Neuronal stem cell (in vitro differentiated cells): ENCODE results near the gene PLEKHA7.

ENCODE experiments used
- DNase-seq: peaks from one replicate; pipeline ENCODE4 v3.0.0-alpha.2; 2013; ENCODE audit warnings: low spot score
- H2AFZ ChIP-seq: one replicate; pipeline ENCODE4 v1.6.1; 2013; ENCODE audit warnings: mild to moderate bottlenecking, low read length, inconsistent platforms
- H2AK5ac ChIP-seq: 2 replicates; pipeline ENCODE4 v1.6.1; 2013; ENCODE audit warnings: low read depth, mild to moderate bottlenecking, inconsistent platforms, low read length, moderate library complexity, mixed read lengths
- H2BK120ac ChIP-seq: 2 replicates; pipeline ENCODE4 v1.6.1; 2013; ENCODE audit warnings: low read depth, mild to moderate bottlenecking, inconsistent platforms, low read length, moderate library complexity, mixed read lengths
- H2BK12ac ChIP-seq: one replicate; pipeline ENCODE4 v1.6.1; 2013; ENCODE audit warnings: low read length, inconsistent platforms
- H2BK15ac ChIP-seq: 2 replicates; pipeline ENCODE4 v1.6.1; 2013; ENCODE audit warnings: mild to moderate bottlenecking, low read length, inconsistent platforms, mixed read lengths
- H2BK5ac ChIP-seq: one replicate; pipeline ENCODE4 v1.6.1; 2013; ENCODE audit warnings: inconsistent platforms, mild to moderate bottlenecking, low read length, moderate library complexity
- H3K14ac ChIP-seq: one replicate; pipeline ENCODE4 v1.6.1; 2013; ENCODE audit warnings: low read length, inconsistent platforms
- H3K18ac ChIP-seq: 2 replicates; pipeline ENCODE4 v1.6.1; 2013; ENCODE audit warnings: low read length, inconsistent platforms
- H3K23ac ChIP-seq: 2 replicates; pipeline ENCODE4 v1.6.1; 2013; ENCODE audit warnings: low read depth, mild to moderate bottlenecking, mixed read lengths, low read length, inconsistent platforms; ENCODE audit not compliant: poor library complexity
- H3K27ac ChIP-seq: replicated peaks from 3 replicates; pipeline ENCODE4 v1.5.1; 2013; ENCODE audit warnings: low read length, inconsistent platforms
- H3K27me3 ChIP-seq, 3 experiments: 2 replicates each; pipeline ENCODE4 v1.6.1; 2013; ENCODE audit warnings: low read length in 3 of 3, mild to moderate bottlenecking in 2 of 3, inconsistent platforms in 1 of 3, low read depth in 1 of 3, mixed read lengths in 1 of 3, moderate library complexity in 1 of 3; ENCODE audit not compliant: control insufficient read depth in 3 of 3, insufficient read depth in 3 of 3
- H3K36me3 ChIP-seq, 2 donors: replicated peaks in 1 of 2; 2 replicates each; pipeline ENCODE4 v1.6.1; 2013; ENCODE audit warnings: low read length in 2 of 2; ENCODE audit not compliant: control insufficient read depth in 2 of 2, insufficient read depth in 2 of 2
- H3K4ac ChIP-seq: 2 replicates; pipeline ENCODE4 v1.6.1; 2013; ENCODE audit warnings: inconsistent platforms, mild to moderate bottlenecking, low read length, moderate library complexity
- H3K4me1 ChIP-seq, 2 donors: 1 replicate in 1 of 2; 2 replicates in 1 of 2; pipeline ENCODE4 v1.6.1; 2013; ENCODE audit warnings: low read length in 2 of 2, low read depth in 1 of 2; ENCODE audit not compliant: control insufficient read depth in 2 of 2, insufficient read depth in 1 of 2
- H3K4me2 ChIP-seq: one replicate; pipeline ENCODE4 v1.6.1; 2013; ENCODE audit warnings: mild to moderate bottlenecking, low read length, inconsistent platforms; ENCODE audit not compliant: insufficient read depth, poor library complexity, severe bottlenecking
- H3K4me3 ChIP-seq, 2 donors: 2 replicates each; pipeline ENCODE4 v1.5.1; 2013; ENCODE audit warnings: low read length in 2 of 2, mild to moderate bottlenecking in 2 of 2, inconsistent platforms in 1 of 2, moderate library complexity in 1 of 2
- H3K79me1 ChIP-seq: one replicate; pipeline ENCODE4 v1.6.1; 2013; ENCODE audit warnings: low read depth, mild to moderate bottlenecking, inconsistent platforms, low read length, moderate library complexity
- H3K9ac ChIP-seq: one replicate; pipeline ENCODE4 v1.6.1; 2013; ENCODE audit warnings: mild to moderate bottlenecking, low read depth, low read length, inconsistent platforms; ENCODE audit not compliant: poor library complexity
- H3K9me3 ChIP-seq, 2 donors: replicated peaks in 1 of 2; 2 replicates each; pipeline versions ENCODE3 to v1.6.1; 2013; ENCODE audit warnings: low read length in 2 of 2, mild to moderate bottlenecking in 2 of 2, inconsistent platforms in 1 of 2, low read depth in 1 of 2, mixed read lengths in 1 of 2, moderate library complexity in 1 of 2; ENCODE audit not compliant: control insufficient read depth in 2 of 2, insufficient read depth in 1 of 2
- H4K8ac ChIP-seq: one replicate; pipeline ENCODE4 v1.6.1; 2013; ENCODE audit warnings: low read depth, mild to moderate bottlenecking, inconsistent platforms, low read length, moderate library complexity
- H4K91ac ChIP-seq: one replicate; pipeline ENCODE4 v1.6.1; 2013; ENCODE audit warnings: low read length, low read depth, mild to moderate bottlenecking, inconsistent platforms; ENCODE audit not compliant: poor library complexity
- WGBS, 2 donors: extraction: QIAGEN DNeasy Blood & Tissue Kit; methylation state at CpG; one replicate each; pipeline ENCODE4 v1.1.7; 2013; ENCODE audit warnings: missing lambda C conversion rate in 2 of 2, mixed read lengths in 1 of 2; ENCODE audit not compliant: insufficient read length in 2 of 2, insufficient replicate concordance in 1 of 2; ENCODE audit errors: extremely low coverage in 2 of 2; 5-methylcytosine and 5-hydroxymethylcytosine counted together

PLEKHA7 gene

GRCh38 chr11:16738947-16739815, 275.0 kb downstream of the PLEKHA7 start:
- H2BK12ac ChIP-seq = no peak overlapping the region
- no CpG with 5 or more reads among the region's 32 CpGs for WGBS, 2 donors
- peak overlapping the region; percentile 87 for H2AFZ ChIP-seq
- peaks cover 3 to 23% of the 10 kb centered on the region in 2 donors for H3K9me3 ChIP-seq
- peaks cover 4 to 41% of the 10 kb centered on the region in 2 donors for H3K36me3 ChIP-seq
- H3K79me1 ChIP-seq = peaks cover 3% of the 10 kb centered on the region
- no peak for DNase-seq
- H2BK120ac ChIP-seq = no peak overlapping the region
- H4K91ac ChIP-seq = no peak overlapping the region
- no peak overlapping the region for H2BK5ac ChIP-seq
- no peak overlapping the region for H3K4ac ChIP-seq
- H2BK15ac ChIP-seq = no peak overlapping the region
- peak overlapping the region; percentile 92 for H3K18ac ChIP-seq
- H3K14ac ChIP-seq = no peak overlapping the region
- no peaks in the 10 kb centered on the region for H3K27me3 ChIP-seq
- peak overlapping the region; percentile 17 for H3K27ac ChIP-seq
- no peaks in the 10 kb centered on the region for H3K4me1 ChIP-seq
- peak overlapping the region; percentile 86 to 89 for H3K4me3 ChIP-seq
- H4K8ac ChIP-seq = no peak overlapping the region
- H3K4me2 ChIP-seq = peak overlapping the region; percentile 58
- H3K9ac ChIP-seq = peak overlapping the region; percentile 98
- peak overlapping the region; percentile 38 for H2AK5ac ChIP-seq
- H3K23ac ChIP-seq = no peak overlapping the region

- Histone ChIP-seq H2BK12ac (no peak within 1 kb of the TSS), H3K27me3 (no peaks in the 10 kb centered on the region), H2AFZ (peak within 1 kb of the TSS; percentile 87), H3K4me1 (no peaks in the 10 kb centered on the region), H2AK5ac (peak within 1 kb of the TSS; percentile 38), H2BK15ac (peak within 1 kb of the TSS; percentile 34), H3K4ac (peak within 1 kb of the TSS; percentile 43), H3K4me2 (peak within 1 kb of the TSS; percentile 58), H3K18ac (peak within 1 kb of the TSS; percentile 92), H4K91ac (no peak within 1 kb of the TSS), H2BK5ac (no peak within 1 kb of the TSS), H3K79me1 (peaks cover 3% of the 10 kb centered on the region), H3K9ac (peak within 1 kb of the TSS; percentile 98), H2BK120ac (no peak within 1 kb of the TSS), H3K14ac (no peak within 1 kb of the TSS), H4K8ac (no peak within 1 kb of the TSS), H3K27ac (peak within 1 kb of the TSS; percentile 58), H3K9me3 (peaks cover 3 to 23% of the 10 kb centered on the region in 2 donors), H3K36me3 (peaks cover 4 to 33% of the 10 kb centered on the region in 2 donors), H3K23ac (no peak within 1 kb of the TSS), H3K4me3 (peak within 1 kb of the TSS; percentile 86 to 89)
- DNase-seq = peak; percentile 96
- WGBS, 2 donors = no CpG with 5 or more reads among the region's 47 CpGs
Observed at GRCh38 chr11:16738193-16738946, 275.8 kb downstream of the PLEKHA7 start, which contains the start of gene C11orf58. Gene C11orf58, plus strand, starts transcription at chr11:16738647. Its CDS starts 132 bp downstream, at chr11:16738779.

GRCh38 chr11:16737818-16738192, 276.4 kb downstream of the PLEKHA7 start:
- Histone ChIP-seq H3K4me3 (peak overlapping the region; percentile 82 to 86), H3K79me1 (peaks cover 3% of the 10 kb centered on the region), H2BK5ac (no peak overlapping the region), H2AK5ac (no peak overlapping the region), H4K8ac (no peak overlapping the region), H3K18ac (no peak overlapping the region), H2AFZ (peak overlapping the region; percentile 75), H3K27ac (peak overlapping the region; percentile 58), H2BK12ac (no peak overlapping the region), H3K4me2 (peak overlapping the region; percentile 39), H3K23ac (no peak overlapping the region), H3K9me3 (peaks cover 3 to 22% of the 10 kb centered on the region in 2 donors), H2BK15ac (no peak overlapping the region), H3K9ac (no peak overlapping the region), H3K14ac (no peak overlapping the region), H4K91ac (no peak overlapping the region), H3K4me1 (no peaks in the 10 kb centered on the region), H3K27me3 (no peaks in the 10 kb centered on the region), H2BK120ac (no peak overlapping the region), H3K36me3 (peaks cover 4 to 28% of the 10 kb centered on the region in 2 donors), H3K4ac (peak overlapping the region; percentile 43)
- WGBS, 2 donors = no CpG with 5 or more reads among the region's 6 CpGs
- peak; percentile 15 for DNase-seq
